Ramos (cell line): Measurements from ENCODE around the gene PRICKLE4.
"Not testable (repeated sequence)": the region's sequence is repeated elsewhere in the genome, so short reads cannot be mapped to it uniquely, and the experiment has no call there.

ENCODE experiments used
- in situ Hi-C: fragments of 300-500 bp; cut with MboI; formaldehyde crosslinking; loops from one replicate; pipeline ENCODE4 v1.14.3; 2022; ENCODE audit warnings: low sequenced_read_pairs; ENCODE audit not compliant: unreplicated experiment

PRICKLE4 gene

DNA sequence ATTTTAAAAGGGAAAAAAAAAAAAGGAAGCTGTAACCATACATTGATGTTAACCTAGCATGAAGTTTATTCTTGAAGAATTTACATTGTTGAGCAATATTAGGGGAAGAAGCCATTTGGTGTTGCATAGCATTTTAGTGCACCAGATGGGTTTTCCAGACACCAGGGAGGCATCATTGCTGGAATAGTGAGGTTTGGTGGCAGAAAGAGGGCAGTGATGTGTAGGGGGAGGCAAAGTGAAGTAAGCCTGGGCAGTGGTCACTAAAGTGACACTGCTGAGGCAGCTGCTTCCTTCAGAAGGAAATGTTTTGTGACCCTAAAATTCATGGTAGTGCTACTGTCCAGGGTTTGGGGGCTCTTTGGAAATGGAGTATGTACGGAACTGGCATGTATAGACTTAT lies 9.5 kb downstream of the PRICKLE4 start:
- in situ Hi-C loops = no loop called here

DNA sequence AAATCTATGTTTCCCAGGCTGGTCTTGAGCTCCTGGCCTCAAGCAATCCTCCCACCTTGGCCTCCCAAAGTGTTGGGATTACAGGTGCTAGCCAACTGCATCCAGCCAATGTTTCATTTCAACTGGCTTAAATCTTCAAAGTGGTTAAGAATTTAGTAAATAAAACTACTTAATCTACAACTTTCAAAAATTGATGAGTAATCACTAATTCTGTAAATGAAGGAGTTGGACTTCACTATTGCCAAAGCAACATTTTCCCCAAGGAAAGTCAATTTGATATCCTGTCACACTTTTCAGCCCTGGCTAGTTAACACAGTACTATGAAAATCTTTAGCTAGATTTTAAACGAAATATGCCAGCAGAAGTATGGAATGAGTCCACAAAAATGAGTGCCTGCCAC lies 10.7 kb downstream of the PRICKLE4 start:
- in situ Hi-C loops = no loop called here

DNA sequence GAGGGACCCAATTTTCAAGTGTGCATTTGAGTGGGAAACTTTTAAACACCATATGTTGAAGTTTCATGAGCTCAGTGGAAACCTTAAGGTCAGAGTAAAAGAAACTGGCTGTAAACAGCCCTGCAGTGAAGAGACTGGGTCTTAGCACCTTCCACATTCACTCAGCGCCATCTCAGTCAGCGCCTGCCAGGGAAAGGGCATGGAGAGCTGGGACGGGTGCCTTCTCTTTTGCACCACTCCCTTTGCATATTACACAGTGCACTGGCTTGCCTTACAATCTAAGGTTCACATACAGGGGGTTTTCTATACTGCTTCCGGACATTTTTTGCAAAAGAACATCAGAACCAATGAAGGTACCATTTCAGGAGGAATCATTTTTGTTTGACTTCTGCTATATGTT lies 11.4 kb downstream of the PRICKLE4 start:
- in situ Hi-C loops = no loop called here

DNA sequence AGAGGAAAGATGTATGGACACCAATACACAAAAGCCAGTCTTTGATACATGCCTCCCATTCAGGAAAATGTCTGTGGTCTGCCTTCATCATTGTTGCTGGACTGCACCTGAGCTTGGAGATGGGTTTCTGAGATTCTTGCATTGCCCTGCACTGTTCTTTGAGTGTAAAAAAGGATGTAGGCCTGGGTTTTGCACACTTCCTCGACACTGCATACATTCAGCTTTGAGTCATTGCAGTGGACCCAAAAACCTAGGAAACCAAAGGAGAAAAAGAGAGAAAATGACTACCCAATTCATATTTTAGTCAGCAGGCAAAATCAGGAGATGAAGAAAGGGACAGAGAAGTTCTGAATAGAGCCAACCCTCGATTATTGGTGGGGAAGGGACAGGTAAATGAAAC lies 15.9 kb downstream of the PRICKLE4 start:
- in situ Hi-C loops = no loop called here

DNA sequence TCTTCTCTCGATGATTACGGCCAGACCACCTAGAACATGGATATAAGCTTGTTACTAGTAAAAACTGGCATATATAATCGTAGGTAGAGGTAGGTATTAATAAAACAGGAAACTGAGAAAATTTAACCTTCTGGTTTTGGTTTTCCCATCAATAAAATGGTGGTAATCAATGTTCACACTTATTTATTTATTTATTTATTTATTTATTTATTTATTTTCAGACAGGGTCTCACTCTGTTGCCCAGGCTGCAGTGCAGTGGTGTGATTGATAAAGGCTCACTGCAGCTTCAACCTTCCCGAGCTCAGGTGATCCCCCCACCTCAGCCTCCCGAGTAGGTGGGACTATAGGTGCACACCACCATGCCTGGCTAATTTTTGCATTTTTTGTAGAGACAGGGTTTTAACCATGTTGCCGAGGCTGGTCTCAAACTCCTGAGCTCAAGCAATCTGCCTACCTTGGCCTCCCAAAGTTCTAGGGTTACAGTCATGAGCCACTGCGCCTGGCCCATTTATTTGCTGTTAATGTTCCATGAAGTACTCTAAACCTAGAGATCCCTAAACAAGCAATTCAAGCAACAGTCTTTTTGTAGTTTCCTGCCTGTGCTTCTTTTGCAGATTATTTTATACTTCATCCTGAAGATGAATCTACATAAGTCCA lies 18.4 kb downstream of the PRICKLE4 start:
- in situ Hi-C loops = no loop called here

DNA sequence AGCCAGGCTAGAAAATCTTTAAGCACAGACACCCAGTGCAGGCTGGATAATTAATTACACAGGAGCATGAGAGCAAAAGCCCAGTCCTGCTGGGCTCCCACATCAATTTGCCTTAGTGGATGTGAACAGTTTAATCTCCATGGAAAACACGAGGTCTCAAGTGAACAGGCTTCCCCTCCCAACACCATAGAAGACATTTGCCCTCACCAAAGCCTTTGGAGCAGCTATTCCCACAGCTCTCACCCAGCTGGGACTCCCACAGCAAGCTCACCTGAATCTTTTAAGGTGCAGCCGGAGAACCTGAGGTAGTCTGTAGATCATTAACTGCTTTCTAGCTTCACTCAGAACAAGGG lies 19.0 kb downstream of the PRICKLE4 start:
- in situ Hi-C loops = no loop called here

DNA sequence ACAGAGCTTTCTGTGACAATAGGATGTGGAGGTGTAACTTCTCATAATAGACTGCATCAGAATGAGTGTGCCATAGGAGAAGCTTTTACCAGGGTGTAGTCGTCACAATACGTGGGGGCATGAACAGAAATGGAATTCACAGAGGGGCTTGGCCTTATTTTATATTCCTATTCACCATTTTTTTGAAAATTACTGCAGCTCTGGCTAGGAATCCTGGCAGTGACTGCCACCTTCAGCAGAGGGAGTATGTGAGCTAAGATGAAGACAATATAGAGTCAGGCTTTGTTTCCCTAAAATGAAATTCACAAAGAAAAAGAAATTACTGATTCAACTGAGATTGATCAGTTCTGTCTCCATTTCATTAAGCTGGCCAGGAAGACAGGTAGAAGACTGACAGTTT lies 20.8 kb downstream of the PRICKLE4 start:
- in situ Hi-C loops = no loop called here

DNA sequence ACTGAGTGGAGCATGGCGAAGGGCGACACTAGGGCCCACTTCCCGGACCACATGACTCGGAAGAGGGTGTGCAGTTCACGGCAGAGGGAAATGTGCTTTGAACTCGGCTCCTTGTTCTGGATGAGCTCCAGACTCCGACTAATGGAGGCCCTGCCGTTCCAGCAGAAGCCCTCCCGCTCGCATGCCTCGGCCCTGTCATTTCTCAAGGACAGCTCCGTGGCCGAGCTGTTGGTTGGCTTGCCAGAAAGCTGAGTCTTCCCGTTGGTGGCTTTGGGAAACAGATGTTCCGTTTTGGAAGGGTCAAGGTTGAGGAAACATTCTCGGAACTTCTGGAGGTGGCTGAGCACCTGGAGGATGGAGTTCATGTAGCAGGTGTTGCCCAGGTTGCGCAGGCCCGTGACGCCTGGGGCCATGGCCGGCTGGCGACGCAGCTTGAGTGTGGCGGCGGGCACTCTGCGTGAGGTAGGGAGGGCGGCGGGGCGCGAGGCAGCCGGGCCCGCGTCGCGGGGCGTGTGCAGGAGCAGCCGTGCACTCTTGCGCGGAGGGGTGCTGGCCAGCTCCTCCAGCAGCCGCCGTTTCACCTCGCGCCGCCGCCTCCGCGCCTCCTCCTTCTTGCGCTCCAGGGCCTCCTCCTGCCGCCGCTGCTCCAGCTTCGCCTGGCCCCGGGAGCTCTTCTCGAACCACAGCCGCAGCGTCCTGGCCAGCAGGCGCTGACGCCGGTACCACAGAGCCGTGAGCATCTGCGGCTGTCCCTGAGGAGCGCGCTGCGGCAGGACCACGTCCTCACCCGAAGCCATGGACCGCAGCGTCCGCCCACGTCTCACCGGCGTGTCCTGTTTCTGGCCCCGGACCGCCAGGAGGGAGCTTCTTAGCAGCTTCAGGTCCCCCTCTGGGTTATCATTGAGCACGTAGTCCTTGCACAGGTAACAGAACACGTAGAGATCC lies 25.5 kb downstream of the PRICKLE4 start:
- in situ Hi-C loops = no loop called here

DNA sequence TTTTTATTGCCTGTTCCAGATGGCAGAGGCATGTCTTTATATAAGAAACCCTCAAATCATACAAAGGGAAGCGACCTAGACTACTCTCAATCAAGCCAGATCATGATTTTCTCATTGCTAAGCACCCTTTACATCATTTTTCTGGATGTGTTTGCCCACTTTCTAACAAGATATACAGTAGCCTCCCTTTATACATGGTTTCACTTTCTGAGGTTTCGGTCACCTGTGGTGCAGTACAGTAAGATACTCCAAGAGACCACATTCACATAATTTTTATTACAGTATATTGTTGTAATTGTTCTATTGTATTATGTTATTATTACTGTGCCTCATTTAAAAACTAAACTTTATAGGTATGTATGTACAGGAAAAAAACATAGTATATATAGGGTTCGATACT lies 30.5 kb downstream of the PRICKLE4 start:
- in situ Hi-C loops = no loop called here

DNA sequence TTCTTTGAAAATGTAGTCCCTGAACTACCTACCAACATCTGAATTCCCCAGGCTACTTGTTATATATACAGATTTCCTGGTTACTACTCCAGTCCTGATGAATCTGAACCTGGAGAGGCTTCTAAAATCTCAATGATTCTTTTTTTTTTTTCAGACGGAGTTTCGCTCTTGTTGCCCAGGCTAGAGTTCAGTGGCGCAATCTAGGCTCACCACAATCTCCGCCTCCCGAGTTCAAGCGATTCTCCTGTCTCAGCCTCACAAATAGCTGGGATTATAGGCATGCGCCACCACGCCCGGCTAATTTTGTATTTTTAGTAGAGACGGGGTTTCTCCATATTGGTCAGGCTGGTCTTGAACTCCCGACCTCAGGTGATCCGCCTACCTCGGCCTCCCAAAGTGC lies 31.4 kb downstream of the PRICKLE4 start:
- in situ Hi-C loops = not testable (repeated sequence)

DNA sequence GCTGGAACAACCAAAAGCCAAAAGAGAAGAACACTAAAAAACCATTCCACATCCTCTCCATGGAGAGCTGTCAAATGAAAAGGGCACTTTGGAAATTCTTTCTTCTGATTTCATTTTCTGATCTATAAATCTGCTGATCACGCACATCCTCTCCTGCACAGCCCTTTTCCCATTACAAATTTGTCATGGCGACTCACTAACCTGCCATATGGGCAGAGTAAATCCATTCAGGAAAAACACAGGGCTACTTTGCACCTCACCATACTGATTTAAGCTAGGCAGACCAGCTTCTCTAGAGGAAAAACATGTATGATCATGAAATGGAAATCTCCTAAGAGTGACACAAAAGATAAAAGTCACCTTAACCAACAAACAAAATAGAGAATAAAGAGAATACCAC lies 32.9 kb downstream of the PRICKLE4 start:
- in situ Hi-C loops = no loop called here

DNA sequence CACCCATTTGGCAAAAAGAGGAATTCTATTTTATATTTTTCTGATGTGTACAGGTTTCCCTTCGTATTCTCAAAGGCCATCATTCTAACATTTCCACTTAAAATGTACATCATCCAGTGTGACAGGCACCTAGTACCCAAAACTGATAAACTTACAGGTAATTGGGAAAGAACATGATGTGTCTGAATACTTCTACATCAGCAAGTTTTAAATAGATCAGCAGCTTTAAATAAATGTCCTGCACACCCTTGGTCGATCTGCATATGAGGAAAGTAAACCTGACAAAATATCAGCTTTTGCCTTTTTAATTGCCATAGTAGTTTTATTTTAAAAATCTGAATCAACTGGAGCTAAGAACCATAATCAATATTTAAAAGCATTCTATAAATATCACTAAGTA lies 33.4 kb downstream of the PRICKLE4 start:
- in situ Hi-C loops = no loop called here

DNA sequence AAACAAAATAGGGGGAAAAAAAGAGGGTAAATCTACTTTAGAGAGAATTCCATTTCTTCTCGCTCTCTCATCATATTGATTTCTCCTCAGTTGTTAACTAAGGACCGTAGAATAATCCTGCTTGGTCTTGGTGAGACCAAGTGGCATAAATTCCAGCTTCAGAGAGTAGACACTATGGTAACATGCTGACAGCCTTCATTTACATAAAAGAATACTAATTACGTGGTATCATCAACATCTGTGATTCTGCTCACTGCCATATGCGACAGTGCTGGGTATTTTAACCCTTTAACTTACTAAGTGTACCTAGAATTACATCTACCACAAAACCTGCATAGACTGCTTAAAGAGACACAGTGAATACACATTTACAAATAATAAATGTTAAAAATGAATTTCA lies 34.0 kb downstream of the PRICKLE4 start:
- in situ Hi-C loops = no loop called here

DNA sequence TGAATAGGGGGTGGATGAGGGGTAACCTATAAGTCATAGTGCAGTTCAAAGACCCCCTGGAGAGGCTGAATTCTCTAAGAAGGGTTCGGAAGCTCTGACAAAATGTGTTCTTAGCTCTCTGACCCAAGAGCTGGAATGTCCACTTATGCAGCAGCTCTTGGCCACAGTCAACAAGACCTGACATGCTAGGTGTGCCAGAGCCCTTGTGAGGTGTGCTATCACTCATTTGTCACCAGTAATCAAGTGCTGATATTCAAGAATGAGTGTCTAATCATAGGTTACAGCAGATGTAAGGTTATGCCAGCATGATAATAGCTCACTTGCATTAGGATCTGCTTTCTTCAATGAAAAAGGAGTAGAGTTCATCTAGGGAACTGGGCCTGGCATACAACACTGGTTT lies 35.0 kb downstream of the PRICKLE4 start:
- in situ Hi-C loops = no loop called here

DNA sequence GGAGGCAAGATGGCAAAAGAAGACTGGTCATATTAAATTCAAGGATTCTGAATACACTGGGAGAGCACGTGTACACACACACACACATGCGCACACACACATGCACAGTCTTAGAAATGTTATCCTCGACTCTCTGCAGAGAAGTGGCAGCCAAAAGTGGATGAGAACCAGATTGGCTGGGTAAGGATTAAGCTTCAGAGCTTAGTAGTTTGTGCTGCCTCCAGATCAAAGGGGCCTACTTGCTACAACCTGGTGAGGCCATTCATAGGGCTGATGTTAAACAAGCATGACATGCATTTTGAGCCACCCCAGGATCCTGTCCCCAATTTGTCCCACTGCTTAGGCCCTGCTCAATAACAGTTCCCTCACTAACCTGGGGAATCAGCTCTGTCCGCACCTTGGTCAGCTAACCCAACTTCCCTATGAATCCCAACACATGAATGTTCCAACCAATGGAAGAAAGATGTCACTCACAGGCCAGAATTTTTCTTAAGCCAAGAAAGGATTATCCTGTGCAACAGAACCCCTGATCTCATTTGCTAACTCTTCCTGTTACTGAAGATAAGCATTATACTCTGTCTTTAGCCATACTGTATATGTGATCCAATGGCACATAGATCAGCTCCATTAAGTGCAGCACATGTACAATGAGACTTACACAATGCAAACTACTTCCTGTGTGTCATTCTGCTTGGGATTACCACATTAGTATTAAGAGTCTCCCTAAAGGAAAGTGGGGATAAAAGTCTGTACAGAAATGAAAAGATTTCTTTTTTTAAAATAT lies 37.9 kb downstream of the PRICKLE4 start:
- in situ Hi-C loops = no loop called here

DNA sequence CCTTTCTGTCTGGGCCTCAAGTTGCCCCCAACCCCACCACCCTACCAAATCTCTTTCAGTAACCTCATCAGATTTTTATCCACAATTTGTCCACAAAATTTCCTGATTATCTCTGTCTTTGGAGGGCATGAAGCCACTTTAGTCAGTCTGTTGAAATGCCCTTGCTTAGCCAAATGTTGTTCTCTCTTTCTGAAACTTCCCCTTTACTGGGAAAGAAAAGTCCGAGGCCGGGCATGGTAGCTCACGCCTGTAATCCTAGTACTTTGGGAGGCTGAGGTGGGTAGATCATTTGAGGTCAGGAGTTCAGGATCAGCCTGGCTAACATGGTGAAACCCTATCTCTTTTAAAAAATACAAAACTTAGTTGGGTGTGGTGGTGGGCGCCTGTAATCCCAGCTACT lies 40.7 kb downstream of the PRICKLE4 start:
- in situ Hi-C loops = no loop called here

DNA sequence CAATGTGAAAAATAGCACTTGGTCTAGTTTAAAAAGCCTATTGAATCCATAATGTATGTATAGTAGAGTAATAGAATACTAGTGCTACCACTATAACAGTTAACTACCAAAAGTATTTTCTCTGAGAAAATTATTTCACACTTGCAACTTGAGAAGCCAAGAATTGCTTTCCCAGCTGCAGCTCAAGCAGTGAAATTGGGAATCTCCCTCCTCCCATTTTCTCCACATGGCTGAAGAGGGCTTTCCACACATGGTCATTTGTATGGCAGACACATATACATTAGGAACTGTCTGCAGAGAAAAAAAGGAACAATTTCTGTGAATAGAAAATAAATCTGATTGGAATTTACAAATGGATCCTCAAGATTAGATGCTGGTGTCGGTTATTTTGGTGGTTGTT lies 41.4 kb downstream of the PRICKLE4 start:
- in situ Hi-C loops = no loop called here

DNA sequence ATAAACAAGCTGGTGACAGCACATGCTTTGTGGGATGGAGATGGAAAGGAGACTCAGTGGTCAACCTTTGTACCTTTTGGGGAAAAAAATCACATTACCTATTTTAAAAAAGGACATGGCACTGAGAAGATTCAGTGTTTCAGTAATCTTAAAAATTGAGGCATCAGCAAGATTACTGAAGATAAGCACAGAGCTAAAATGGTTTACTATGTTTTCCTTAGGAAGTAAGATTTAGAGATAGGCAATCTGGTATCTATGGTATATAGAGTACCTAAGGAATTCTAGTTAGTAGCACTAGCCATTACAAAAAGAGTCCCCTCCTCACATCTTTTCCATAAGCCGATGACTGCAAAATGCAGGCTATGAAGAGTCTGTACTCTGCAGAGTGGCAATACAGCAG lies 42.6 kb downstream of the PRICKLE4 start:
- in situ Hi-C loops = no loop called here

DNA sequence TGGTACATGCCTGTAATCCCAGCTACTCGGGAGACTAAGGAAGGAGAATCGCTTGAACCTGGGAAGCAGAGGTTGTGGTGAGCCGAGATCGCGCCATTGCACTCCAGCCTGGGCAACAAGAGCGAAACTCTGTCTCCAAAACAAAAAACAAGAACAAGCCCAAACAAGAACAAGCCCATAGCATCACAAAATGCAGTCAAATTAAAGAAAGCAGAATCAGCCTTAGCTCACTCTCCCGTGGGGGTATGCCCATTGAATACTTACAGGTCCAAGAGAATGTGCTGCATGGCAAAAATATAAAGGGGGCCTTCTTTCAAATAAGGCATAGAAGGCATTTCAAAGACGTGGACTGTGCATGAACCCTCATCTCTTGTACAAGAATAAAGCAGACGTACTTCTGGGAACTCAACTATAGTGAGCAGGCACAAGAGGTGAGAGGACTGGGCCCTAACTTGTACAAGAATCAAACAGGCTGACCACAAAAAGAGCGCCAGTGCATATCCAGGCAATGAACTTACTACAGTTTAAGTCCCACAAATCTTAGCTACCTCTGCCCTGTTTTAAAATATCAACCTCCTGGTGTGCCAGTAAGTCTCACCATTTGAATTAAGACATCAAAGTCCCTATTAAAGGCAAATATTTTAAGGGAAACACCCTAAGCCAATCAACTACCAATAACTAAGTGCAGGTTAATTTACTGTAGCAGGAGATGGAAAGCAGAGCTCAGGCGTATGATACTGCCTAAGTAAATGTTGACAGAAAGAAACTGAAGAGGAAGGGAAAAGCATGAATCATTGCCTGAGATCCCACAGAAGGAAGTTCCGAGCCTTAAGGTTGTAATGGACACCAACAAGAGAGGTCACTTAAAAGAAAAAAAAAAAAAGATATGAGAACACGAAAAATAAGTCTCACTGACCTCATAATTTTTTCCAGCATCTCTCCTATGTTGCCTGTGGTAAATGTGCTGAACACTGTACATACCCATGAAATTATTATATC lies 44.3 kb downstream of the PRICKLE4 start:
- in situ Hi-C loops = no loop called here
